Right renal pelvis (tissue), 4 donors: Measurements from ENCODE around the gene PRRC2B. TPM values are rescaled to one million over a fixed set of nuclear protein-coding genes. Genes with fewer than 3 reads are reported as not detected.
"Not testable (repeated sequence)": the region's sequence is repeated elsewhere in the genome, so short reads cannot be mapped to it uniquely, and the experiment has no call there.

Source experiments
- DNase-seq, 4 donors: peaks; one replicate each; pipeline ENCODE4 v3.0.0-alpha.2; 2013; ENCODE audit warnings: low read depth in 4 of 4, low spot score in 3 of 4, missing footprints in 1 of 4
- polyA plus RNA-seq, 4 donors: library from polyadenylated mRNA; unstranded; fragments of 120-200 nt; gene quantifications; one replicate each; pipeline ENCODE4 v1.2.1, GENCODE V29; 2013; ENCODE audit not compliant: insufficient read length in 4 of 4

The PRRC2B gene
- polyA plus RNA-seq, 4 donors, result 179 to 200 (median 195) TPM

DNA sequence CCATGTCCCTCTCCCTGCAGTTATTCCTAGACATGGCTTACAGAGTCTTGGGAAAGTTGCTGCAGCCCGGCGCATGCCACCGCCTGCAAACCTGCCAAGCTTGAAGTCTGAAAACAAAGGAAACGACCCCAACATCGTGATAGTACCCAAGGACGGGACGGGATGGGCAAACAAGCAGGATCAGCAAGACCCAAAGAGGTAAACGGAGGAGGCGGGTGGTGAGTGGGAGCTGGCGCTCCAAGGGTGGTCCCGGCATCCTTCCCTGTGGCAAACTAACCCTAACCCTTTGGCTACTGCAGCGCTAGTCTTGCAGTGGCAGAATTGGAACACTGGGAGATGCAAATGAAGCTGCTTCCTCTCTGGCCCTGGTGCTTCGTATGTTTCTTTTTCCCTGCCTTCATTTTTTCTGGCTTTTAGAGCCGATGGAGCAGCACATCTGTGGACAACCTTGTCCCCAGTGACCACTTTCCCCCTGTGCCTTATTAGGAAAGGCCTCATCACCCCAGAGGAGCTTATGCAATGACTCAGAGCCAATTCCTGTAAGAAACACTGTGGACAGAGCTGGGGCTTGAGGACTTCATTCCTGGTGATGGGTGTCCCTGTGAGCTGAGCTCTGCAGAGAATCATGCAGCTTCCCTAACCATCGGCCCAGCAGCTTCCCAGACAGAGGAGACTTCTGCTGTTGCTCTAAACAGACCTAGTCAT is 38.9 kb downstream of the PRRC2B start:
- no peak for DNase-seq

DNA sequence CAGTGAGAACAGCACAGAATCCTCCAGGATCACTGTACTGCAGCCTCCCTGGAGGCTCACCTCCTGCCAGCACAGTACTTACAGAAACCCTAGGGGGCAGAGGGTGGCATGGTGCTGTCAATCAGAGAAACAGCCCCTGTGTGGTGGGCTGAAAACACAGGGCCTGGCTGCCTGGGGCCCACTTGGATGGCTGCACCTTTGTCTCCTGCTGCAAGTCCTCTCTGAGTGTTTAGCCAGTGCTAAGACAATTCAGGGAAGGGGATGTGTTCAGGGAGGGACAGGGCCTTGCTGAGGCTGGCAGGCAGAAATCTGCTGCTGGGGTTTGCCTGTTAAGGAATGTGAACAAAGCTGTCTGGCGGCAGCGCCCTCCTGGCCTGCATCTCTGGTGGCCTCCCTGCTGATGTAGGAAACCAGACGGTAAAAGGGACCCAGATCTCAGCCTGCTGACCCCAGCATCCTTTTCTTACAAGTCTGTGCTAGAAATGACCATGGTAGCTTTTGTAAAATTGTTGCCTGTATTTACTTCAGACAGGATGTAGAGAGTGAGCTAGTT is 39.5 kb downstream of the PRRC2B start:
- DNase-seq, result no peak

DNA sequence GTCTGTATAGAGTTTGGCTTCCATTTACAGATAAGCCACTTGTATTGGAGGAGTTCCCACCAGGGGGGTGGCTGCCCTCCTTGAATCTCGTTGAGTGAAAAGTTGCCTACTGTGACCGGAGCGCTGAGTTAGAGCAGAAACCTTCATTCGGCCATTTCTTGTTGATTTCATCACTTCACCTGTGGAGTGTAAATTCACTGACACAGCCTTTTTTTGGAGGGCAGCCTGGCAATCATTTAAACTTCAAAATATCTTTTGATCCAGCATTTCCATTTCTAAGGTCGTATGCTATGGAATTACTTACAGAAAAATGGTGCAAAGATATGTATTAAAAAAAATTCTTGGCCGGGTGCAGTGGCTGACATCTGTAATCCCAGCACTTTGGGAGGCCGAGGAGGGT is 40.8 kb downstream of the PRRC2B start:
- DNase-seq, result no peak

DNA sequence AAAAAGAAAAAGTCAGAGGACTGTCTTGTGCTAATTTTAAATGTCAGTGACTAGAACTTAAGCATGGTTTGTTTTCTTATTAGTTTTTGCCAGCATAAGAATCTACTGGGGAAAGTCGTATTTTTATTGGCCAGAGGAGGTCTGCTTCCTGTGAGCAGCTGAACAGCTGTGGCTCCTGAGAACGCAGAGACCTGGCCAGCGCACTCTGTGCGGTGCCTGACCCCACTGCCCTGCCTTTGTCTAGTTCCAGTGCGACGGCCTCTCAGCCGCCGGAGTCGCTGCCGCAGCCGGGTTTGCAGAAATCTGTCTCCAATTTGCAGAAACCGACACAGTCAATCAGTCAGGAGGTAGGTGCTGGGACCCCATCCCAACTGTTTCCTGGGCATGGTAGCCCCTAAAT is 42.5 kb downstream of the PRRC2B start:
- no peak for DNase-seq

DNA sequence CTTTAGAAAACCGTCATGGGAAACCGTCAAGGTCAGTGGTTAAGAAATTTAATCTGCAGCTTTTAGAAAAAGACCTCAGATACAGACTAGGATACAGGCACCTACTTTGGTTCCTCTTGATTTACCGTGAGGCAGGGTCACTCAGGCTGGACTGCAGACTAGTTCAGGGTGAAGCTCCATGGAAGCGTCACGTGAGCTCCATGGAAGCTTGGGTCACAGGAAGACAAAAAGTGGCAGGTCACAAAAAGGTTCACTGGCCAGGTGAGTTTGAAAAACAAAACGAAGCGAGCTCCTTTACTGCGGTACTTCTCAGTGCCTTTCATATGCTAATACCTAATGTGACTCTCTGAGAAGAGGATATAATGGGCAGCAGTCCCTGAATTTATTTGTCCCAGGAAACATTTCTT is 43.0 kb downstream of the PRRC2B start:
- DNase-seq, result no peak

DNA sequence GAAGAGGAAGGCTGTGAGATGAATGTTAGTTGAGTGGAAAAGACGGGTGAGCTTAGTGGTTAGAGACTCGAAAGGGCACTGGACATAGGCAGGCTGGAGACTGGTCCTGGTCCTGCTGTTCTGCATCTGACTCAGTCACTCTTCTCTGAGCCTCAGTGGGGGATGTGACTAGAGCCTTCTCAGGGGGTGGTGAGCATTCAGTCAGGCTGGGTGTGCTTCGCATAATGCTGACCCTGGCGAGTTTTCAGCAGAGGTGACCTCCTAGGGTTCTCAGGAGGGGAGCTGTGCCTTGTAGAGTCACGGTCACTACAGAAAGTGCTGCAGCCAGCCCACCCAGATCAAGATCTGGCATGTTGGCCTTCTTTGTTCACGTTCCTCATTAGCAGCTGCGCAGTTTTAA is 44.3 kb downstream of the PRRC2B start:
- DNase-seq, result no peak

DNA sequence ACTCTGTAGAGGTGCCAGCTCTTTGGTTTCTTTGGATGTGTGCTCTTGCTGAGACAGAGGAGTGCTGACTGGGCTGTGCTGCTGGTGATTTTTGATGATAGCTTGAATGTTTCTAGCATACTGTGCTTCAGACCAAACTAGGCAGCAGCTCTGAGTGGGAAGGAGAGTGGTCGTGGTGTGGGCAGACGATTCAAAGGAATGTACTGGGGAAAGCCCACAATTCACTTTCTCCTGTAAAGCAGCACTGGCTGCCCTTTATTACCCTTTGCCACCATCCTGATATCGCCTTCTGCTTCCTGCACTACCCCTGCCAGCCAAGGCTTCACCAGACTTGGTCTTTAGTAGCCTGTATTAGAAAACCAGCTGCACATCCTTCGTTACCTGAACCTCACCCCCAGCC is 45.3 kb downstream of the PRRC2B start:
- DNase-seq, result no peak

DNA sequence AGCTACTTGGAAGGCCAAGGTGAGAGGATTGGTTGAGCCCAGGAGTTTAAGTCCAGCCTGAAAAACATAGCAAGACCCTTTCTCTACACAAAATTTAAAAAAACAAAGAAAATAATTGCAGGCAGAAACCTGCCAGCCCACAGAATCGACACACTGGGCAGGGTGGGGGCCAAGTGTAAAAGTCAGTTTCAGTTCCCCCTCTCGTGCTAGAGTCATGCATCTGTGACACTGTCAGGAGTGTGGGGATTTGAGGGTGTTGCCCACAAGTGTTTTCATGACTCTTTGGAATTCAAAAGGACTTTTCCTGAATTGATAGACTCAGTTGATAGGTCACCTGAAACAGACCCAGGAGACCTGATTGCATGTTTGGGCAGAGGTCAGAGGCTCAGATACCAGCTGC is 47.6 kb downstream of the PRRC2B start:
- no peak for DNase-seq

DNA sequence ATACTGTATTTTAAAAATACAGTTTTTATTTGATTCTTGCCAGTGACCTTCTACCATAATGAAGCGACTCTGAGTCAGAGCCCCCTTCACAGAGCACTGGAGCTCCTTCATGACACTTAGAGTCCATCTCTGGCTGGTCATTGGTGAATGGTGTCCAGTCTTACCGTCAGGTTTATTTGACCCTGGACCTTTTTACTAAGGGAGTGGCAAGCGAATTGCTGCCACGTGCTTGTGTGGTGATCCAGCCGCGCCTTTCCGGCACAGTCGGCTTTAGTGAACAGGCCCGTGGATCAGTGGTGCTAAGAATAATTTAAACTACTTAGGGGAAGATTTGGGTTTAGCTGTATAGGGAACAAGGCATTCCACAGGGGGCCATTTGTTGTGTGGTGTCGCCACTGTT is 48.5 kb downstream of the PRRC2B start:
- no peak for DNase-seq

DNA sequence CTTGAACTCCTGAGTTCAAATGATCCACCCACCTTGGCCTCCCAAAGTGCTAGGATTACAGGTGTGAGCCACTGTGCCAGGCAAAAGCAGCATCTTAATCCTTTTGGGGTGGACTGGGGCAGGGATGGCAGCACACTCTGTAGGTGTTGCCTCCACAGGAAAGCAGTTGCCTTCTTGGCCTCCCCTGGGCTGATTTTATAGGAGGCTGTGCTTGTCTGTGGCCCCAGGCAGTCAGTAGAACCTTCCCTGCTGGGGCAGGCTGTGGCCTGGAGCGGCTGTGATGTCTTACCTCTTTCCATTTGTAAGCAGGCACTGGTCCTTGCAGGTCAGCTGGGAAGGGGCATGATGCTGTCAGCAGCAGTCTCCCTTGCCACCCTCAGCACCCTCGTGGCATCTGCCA is 49.8 kb downstream of the PRRC2B start:
- DNase-seq, result no peak

DNA sequence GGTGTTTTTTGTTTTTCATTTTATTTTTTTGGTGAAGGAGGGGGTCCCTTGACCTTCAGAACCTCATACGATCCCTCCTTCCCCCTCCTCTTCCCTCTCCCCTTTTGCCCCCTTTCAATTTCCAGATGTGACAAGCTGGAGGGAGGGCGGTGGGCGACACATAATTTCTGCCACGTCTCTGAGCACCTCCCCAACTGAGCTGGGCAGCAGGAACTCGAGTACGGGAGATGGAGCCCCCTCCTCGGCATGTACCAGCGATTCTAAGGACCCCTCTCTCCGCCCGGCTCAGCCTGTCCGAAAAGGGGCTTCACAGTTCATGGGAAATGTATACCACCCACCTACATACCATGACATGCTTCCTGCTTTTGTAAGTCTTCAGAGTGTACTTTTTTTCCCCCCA is 52.4 kb downstream of the PRRC2B start:
- DNase-seq, result no peak

DNA sequence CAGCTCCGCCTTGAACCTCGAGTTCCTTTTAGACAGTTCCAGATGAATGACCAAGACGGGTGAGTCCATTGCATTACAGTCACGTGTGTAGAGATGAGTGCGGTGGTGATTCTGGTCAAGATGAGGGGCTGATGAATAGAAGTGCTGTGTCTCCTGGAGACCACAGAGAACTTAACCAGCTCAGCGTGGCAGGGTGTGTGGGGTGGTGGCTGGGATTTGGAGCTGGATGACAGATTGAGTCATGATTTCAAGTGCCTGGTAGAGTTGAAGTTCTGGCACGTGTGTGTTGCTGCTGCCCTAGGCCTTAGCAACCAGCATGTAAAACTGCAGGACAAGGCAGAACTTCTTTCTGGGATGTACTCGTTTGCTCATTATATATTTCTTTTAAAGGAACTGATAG is 53.3 kb downstream of the PRRC2B start:
- no peak for DNase-seq

DNA sequence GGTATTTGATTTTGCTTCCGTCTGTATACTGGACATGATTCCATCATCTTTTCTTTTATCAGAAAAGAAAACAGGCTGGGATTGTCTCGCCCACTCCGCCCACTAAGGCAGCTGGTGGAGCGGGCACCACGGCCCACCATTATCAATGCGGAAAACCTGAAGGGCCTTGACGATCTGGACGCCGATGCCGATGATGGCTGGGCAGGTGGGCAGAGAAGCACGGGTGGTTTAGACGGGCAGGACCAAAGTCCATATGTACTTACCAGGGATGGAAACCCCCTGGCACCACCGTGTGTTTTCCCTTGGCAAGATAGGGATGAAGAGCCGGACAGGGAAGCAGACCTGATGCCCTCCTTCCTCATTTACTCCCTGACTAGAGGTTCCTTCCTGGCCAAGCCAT is 53.7 kb downstream of the PRRC2B start:
- no peak for DNase-seq

DNA sequence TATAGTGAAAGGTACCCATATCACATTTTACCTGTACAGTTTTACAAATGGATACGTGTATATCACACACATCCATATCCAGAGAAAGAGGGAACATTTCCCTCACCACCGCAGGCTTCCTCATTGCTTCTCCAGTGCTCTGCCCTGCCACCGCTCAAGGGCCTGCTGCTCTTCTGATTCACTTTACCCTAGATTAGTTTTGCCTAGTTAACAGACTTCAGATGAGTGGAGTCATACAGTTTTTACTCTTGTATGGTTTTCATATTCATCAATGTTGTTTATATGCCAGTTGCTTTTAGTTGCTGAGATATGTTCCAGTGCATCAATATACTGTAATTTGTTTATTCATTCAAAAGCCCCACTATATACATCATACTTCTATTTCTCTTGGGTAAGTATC is 54.9 kb downstream of the PRRC2B start:
- no peak for DNase-seq

DNA sequence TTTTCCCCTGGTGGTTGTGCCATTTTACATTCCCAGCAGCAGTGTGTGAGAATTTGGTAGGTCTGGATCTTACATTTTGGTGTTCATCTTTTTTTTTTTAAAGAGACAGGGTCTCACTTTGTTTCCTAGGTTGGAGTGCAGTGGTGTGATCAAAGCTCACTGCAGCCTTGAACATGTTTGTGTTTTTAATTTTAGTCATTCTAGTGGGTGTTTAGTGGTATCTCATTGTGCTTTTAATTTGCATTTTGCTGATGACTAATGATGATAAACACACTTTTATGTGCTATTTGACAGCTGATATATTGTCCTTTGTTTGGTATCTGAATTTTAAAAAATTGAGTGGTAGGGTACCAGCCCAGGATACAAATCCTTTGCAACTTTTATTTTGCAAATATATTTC is 55.4 kb downstream of the PRRC2B start:
- no peak for DNase-seq

DNA sequence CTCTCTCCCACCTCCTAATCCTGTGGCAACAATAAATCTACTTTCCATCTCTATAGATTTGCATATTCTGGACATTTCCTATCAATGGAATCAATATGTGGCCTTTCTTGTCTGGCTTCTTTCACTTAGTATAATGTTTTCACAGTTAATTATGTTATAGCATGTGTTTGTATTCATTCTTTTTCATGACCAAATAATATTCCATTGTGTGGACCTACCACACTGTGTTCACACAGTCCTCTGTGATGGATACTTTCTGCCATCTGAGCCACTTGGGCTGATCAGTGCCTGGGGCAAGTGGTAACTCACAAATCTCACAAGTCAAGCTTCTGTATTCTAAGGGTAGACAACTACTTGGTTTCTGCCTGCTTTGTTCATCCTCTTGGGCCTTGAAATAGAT is 60.1 kb downstream of the PRRC2B start:
- no peak for DNase-seq

DNA sequence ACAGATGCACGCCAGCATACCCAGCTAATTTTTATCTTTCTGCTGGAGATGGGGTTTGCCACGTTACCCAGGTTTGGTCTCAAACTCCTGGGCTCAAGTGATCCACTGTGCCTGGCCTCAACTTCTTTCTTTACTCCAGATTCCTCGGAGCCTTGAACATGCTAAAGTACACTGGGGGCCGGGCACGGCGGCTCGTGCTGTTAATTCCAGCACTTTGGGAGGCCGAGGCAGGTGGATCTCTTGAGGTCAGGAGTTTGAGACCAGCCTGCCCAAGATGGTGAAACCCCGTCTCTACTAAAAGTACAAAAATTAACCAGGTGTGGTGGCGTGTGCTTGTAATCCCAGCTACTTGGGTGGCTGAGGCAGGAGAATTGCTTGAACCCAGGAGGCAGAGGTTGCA is 61.8 kb downstream of the PRRC2B start:
- DNase-seq, result not testable (repeated sequence)

DNA sequence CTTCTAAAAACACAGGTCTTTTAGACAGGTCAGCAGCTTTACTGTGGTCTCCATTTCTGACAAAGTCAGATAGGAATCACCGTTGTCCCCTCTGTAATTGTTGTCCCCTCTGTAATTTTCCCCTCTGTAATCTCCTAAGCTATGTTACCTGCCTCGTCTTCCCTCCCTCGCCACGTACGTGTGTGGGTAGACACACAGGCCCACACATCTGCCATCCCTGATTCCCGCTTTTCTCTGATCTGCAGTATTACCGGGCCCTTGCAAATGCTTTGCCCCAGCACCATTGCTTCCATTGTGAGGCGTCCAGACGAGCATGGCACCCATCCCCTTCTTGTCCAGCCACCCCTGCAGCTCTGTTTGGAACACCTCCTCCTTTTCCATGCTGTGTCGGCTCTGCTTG is 63.9 kb downstream of the PRRC2B start:
- no peak for DNase-seq

DNA sequence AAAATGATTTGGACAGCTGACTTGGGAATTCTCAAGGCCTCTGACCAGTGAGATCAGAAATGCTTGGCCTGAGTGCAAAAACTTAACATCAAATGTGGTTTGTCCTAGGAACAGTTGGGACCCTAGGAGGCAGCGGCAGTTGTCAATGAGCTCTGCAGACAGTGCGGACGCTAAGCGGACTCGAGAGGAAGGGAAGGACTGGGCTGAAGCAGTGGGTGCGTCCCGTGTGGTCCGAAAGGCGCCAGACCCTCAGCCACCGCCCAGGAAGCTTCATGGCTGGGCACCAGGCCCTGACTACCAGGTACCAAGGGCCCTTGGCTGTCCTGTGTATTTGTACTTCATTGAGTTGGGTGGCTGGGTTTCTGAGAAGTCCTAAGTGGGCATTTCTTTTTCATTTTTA is 65.2 kb downstream of the PRRC2B start:
- DNase-seq, result no peak

DNA sequence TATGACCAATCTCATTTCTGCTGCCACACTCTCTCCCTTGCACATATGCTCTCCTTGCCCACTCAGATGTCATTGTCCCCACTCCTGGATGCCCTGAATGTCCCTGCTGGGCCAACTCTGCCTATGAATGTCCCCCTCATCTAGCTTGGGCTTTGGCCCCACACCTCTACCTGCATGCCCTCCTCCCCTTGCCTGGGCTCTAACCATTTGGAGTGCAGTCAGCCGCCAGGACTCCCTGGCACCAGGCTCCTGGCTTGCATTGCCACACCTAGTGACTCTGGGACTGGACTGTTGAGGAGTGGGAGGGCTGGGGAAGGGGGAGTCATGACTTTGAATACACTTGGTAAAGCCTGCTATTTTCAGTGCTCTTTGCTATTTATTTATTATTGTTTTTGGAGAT is 67.3 kb downstream of the PRRC2B start:
- DNase-seq, result no peak

DNA sequence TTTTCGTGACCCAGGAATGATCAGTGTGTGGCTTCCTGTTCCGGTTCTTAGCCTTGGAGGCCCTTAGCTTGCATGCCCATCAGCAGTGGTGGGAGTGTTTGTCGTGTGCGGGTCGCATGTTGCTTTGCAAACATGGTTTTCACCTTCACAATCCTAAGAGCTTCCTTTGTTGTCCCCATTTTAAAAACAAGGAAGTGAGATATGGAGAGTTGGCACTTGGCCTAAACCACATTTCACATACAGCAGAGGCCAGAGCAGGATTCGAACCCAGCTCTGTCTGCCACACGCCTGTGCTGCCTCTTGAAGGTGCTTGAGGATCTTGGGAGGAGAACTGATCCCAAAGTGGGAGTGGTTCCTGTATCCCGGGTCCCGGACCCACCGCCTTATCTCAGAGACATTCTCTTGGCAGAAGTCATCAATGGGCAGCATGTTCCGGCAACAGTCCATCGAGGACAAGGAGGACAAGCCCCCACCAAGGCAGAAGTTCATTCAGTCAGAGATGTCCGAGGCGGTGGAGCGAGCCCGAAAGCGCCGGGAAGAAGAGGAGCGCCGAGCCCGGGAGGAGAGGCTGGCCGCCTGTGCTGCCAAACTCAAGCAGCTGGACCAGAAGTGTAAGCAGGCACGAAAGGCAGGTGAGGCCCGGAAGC is 70.6 kb downstream of the PRRC2B start:
- no peak for DNase-seq

DNA sequence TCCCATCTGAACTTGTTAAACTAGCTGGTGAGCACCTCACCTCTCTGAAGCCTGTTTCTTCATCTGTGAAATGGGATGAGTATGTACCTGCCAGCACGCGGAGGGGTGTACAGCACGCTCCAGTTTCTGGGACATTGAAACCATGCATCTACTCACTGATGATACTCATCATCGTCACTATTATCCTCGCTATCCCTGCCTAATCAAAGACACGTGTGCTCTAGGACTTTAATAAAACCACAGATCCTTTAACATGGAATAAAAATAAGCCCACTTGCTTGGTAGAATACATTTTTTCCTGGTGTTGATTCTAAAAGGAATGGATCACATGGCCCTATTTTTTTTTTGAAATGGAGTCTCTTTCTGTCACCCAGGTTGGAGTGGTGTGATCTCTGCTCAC is 71.5 kb downstream of the PRRC2B start:
- no peak for DNase-seq
